Activated CD4-positive, alpha-beta T cell treated with anti-CD3 and anti-CD28 coated beads, Interleukin-10, Interleukin-2, amounts not matched to agents 100 ng/mL and 50 ng/mL, durations not matched to agents 16 hours and 8 hours (primary cell): Measurements from ENCODE around the gene HS6ST1.

Experiments
- DNase-seq: peaks from one replicate; pipeline ENCODE4 v3.0.0-alpha.2; 2020

Gene HS6ST1

DNA sequence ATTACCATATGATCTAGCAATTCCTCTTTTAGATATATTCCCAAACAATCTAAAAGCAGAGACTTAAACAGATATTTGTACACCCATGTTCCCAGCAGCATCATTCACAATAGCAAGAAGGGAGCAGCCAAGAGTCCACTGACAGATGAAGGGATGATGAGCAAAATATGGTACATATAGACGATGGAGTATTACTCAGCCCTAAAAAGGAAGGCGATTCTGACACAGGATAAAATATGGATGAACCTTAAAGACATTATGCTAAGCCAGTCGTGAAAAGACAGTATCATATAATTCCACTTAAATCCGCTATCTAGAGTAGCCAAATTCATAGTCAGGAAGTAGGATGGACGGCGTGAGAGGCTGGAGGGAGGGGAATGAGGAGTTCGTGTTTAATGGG, 20.4 kb downstream of the HS6ST1 start:
- DNase-seq = no peak

DNA sequence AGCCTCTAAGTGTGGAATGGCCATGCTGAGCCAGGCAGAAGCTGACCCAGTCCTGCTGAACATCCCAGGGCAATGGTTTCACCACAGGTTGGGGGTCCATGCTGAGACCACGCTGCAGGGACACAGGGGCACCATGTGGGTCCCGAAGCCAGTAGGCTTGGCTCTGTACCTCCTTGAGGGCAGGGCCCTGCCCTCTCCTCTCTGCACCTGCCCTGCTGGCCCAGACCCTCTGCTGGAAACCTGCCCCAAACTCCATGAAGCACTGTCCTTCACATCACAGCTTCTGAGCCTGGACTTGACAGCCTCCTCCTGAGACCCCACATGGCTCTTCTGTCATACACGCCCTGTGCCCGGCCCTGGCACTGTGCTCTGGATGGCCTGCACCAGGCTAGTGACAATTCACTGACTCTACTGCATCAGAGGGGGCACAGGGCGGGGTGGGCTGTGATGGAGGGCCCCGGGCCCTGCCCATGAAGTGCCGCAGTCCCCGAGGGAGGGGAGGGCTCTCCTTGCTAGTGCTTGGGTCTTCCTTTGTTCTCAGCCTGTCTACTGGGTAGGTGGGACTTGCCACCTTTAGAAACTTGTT, 24.7 kb downstream of the HS6ST1 start:
- no peak for DNase-seq

DNA sequence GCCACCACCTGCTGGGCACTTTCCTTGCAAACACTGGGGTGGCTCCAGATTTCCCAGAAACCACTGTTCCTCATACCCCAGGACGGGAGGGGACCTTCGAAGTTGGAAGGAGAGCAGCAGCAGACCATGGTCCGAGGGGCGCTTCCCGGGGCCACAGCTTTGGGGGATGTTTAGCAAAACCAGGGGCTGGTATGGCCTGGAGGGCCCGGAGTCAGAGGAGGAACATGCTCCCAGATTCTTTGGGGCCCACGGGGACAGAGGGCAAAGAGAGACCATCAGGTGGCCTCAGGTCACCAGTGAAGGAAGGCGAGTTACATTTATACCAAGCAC, 25.3 kb downstream of the HS6ST1 start:
- no peak for DNase-seq

DNA sequence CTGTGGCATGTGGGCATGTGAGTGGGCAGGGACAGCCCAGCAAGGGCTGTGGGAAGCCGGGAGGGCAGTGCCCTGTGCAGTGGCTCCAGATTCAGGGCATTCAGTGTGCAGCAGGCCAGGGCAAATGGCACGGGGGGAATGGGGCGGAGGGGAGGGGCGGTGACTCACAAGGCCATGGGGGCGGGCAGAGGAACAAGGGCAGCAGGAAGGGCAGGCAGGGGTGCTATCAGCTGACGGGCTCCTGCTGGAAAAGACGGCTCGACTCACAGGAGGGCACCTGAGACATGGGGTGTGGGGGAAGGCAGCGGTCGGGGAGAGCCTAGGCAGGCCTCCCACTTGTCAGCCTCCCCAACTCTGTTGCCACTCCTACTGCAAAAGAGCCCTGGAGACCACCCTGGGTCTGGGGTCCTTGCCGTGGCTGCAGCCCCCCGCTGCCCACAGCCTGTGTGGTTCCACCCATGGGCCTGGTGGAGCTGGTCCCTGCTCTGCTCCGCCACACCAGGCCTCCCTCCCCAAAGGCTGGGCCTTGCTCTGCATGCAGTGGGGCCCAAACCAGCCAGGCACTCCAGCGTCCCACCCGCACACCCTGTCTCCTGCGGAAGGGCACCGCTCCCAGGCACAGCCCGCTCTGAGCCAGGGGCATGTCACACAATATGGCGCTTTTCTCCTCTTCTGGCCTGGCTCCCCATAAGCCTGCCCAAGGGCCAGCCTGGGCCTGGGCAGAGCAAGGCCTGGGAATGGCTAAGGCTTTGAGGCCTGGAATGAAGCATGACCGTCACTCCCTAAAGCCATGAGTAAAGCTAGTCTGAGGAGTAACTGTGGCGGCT, 25.9 kb downstream of the HS6ST1 start:
- DNase-seq = no peak

DNA sequence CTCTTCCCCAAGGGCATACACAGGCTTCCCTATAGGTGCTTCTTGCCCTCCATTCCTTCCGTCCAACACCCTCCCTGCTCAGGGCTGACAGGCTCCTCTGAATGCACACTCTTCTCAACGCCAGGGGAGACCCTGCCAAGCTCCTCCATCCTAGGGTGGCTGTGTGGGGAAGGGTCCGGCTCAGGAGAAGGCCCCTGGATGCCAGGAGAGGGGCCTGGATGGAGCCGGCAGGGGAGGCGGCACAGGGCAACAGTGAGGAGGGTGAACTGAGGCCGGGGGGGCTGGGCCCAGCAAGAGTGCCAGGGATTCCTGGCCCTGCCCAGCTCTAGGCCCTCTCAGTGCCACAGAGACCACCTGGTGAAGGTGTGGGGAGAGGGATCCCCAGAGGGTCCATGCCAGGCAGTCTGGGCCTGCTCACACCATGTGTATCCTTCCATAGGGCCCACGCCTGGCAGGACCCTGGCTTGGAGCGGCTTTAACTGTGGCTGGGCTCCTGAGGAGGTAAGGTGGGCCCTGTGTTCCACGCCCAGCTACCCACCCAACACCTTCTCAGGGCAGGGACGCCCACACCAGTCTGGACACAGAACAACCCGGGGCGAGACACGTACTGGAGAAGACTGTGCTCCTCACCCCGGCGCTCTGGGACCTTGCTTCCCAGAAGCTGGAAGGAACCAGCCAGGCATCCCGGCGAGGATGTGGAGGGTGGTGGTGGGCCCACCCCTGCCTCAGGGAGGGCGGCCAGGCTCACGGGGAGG, 26.6 kb downstream of the HS6ST1 start:
- no peak for DNase-seq

DNA sequence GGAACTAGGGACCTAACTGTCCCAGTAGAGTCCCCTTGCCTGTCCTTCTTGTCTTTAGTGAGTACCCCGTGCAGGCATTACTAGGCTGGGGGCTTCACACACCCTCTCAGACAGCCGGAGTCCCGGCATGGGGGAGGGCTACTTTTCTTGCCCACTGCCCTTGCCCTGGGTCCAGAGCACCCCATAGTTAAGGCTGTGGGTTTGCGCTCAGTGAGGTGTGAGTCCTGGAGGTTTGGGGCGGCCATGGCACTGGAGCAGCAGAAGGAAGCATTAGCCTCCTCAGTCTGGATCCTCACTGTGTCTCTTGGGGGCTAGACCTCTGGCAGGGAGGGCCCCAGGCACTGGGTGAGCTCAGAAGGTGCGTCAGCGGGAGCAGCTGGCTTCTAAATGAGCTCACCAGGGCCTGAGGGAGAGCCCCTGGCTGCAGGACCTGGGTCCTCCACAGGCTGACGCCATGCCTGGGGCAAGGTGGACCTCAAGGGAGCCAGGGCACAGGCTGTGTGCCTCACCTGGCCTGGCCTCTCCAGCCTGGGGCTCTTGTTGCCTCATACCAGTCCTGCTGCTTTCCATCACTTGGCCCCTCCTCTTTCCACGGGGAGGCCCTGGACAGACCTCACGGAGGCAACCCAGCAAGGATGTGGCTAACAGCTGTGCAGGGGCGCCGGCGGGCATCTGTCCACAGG, 27.4 kb downstream of the HS6ST1 start:
- no peak for DNase-seq

DNA sequence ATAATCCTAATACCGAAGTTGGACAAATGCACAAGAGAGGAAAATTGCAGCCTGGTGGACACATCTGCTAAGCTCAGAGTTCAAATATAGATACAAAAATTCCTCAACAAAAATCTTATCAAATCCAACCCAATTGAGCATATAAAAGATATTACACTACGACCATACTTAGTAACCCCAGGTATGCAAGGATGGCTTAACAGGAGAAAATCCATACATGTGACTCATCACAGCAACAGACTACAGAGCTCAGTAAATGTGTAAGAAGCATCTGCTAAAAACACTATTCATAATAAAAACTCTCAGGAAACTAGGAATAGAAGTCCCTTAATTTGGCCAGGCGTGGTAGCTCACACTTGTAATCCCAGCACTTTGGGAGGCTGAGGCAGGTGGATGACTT, 28.3 kb downstream of the HS6ST1 start:
- no peak for DNase-seq

DNA sequence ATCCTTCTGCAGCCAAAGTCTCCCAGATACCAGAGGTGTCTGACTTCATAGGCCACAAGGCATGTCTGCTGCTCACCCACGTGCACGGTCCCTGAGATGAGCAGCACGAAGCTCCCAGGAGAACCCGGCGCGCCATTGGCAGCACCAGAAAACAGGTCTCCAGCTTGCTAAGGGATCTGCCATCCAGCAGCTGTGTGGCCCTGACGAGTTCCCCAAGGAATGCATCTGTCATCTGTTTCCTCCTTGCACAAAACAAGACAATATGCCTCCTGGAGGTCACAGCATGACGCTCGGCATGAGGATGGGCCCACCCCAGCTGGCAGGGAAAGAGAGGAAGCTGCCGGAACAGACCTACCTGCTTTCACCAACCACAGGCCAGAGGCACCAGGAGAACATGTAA, 29.2 kb downstream of the HS6ST1 start:
- no peak for DNase-seq

DNA sequence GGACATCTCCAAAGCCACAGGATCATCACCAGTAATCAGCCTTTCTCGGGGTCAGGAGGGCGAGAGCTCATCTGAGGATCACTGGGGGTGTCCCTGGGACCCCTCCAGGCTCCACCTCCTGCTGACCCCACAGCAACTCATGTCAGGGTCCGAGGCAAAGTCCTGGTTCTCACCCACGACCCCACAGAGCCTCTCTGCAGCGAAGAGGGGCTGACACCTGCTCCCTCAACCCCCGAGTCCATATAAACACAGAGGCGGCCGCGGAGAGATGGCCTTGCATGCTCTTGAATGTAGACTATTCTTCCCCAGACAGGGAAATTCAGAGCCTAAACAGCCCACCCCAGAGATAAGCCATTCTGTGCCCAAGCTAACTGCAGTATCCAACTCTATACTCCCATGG, 29.9 kb downstream of the HS6ST1 start:
- no peak for DNase-seq

DNA sequence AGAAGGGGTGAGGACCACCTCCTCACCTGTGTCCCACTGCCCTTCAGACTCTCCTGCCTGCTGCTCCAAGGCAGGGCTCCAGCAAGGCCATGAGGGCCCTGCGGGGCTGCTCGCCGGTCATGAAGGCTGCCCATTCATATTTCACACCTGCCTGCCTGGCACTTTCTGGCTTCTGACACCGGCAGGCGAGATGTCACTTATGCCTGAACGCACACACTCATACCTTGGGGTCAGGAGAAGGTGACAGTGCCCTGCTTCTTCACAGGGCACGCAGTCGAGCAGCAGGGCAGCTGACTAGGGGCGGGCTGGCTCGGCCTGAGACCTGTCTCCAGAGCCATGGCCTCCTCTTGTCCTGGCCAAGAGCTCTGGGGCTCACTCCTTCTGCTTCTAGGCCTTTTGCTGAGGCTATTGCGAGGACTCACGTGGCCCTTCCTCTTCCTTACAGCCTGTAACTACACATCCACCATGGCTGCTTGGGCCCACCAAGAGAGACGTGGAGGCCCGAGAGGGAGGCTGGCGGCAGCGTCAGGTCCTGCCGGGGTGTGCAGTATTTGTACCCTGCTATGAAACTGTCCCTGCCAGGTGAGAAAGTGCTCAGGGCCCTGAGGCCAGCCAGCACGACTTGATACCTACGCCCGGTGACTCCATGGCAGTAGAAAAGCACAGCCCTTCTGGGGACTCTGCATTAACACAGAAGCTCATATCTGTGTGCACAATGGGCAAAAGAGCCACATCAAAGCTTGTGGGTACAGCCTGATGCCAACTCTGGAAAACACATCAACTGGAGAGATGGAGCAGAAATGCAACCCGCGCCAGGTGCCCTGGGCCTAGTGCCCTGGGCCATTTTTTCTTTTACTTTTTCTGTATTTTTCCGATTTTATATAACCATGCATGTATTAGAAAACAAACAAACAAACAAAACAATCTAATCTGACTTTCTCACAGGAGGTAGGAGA, 30.6 kb downstream of the HS6ST1 start:
- no peak for DNase-seq

DNA sequence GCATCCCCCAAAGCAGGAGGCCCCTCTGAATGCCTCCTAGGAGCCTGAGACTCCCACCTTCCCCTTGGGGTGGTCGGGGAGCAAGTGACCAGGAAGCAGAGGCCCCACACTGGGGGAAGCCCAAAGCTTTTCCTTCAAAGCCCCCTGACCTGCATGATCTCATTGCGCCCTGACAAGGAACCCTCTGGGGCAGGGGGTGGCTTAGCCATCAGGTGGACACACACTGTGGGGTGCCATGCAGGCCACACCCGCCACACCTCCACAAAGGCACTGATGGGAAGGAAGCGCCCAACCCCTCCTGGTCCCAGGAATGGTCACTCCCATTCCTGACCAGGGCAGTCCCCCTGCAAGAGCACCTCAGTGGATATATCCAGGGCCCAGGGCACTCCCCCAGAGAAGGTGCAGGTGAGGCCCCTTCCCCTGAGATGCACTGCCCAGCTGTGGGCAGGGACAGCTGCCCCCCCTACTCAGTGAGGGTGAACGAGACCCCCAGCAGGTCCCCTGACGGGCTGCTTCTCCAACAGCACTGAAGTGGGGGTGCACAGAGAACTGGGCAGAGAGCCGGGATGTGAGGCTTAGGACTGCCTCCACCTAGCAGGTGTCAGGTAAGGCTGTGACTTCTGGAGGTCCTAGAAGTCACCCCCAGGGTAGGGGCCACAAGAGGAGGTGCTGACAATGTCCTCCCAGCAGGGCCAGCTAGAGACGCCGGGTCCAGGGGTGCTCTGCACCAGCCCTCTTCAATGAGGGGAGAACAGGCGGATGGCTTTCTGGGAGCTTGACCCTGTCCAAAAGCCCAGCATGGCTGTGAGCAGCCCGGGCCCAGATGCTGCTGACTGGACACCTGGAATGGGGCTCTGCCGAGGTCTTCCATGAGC, 31.5 kb downstream of the HS6ST1 start:
- no peak for DNase-seq

DNA sequence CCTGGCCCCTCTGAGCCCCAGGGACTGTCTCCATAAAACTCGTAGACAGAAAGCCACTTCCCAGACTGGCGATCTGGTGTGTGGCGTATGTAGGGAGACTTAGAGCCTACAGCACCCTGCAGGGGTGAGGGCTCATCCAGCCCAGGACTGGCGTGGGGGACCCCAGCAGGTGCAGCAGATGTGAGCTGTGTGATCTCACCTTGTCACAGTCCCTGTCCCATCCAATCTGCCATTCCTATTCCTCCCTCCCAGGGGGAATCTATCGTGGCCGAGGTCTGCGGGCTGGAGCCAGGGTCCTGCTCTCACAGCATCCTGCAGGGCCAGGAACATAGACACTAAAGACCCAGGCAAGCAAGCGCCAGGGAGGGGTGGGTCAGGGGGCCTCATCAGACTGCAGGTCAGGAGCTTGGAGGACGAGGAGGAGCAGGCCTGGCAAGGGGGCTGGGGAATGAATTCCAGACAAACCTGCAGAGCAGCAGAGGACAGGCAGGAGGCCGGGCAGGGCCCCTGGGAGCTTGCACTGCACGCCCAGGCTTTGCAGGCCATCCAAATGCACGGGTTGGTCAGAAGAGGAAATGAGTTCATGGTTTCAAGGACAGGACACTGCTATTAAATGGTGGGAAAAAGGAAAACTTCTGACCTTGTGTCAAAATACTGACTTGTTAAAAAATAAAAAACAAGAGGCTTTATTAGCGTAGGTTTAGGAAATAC, 32.5 kb downstream of the HS6ST1 start:
- DNase-seq = no peak

DNA sequence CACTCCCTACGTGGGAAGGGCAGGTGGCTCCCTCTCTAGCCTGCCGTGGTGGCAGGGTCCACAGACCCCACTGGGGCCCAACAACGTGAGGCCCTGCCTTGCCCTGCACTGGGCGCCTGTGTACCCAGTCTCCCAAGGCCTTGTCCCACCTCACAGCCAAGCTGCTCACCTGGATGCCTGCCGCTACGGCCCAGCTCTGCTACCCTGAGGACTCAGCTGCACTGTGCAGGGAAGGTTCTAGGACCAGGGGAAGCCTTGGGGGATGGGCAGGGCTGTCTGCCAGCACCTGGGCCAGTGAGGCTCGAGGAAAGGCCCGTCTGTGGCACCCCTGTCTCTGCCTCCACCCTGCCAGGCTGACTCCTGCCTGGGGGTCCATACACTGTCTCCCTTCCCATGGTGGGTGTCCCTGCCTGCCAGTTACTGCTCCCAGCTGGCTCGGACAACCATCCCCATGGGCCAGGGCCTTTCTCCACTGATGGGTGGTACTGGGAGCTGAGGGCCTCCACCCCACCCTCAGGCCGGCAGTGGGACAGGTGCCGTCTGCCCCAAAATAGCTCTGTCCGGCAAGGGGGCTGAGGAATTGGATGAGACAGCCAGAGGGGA, 33.2 kb downstream of the HS6ST1 start:
- DNase-seq = no peak

DNA sequence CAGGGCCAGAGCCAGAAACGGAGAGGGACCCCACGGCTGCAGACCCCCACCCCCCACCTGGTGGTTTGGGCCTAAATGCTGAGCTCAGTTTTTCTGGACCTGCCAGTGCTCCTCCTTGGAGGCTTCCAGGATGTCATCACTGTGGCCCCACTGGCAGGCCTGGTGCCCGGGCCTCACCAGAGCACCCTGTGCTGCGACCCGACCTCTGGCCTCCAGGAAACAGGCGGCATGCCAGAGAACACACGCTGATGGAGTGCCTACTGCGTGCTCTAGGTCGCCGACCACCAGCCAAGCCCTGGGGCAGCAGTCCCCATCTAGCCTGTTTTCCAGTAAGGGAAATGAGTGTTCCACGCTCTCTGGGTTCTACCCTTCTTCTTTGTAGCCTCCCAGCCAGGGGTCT, 33.8 kb downstream of the HS6ST1 start:
- no peak for DNase-seq

DNA sequence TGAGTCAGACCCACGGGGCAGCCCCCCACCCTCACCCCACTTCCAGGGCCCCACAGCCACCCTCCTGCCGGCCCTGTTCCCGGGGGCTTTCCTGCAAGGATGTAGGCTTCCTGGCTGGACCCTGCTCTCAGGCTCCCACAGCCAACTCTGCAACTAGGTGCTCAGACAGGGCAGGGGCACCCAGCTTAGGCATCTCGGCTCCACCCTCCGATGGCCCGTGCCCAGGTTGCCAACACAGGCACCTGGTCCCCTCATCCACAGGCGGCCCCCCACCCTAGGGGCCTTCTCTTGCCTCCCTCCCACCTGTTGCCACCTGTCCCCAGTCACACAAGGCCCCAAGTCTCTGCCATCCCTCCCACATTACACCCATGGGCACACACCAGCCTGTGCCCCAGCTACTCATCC, 34.6 kb downstream of the HS6ST1 start:
- DNase-seq = no peak

DNA sequence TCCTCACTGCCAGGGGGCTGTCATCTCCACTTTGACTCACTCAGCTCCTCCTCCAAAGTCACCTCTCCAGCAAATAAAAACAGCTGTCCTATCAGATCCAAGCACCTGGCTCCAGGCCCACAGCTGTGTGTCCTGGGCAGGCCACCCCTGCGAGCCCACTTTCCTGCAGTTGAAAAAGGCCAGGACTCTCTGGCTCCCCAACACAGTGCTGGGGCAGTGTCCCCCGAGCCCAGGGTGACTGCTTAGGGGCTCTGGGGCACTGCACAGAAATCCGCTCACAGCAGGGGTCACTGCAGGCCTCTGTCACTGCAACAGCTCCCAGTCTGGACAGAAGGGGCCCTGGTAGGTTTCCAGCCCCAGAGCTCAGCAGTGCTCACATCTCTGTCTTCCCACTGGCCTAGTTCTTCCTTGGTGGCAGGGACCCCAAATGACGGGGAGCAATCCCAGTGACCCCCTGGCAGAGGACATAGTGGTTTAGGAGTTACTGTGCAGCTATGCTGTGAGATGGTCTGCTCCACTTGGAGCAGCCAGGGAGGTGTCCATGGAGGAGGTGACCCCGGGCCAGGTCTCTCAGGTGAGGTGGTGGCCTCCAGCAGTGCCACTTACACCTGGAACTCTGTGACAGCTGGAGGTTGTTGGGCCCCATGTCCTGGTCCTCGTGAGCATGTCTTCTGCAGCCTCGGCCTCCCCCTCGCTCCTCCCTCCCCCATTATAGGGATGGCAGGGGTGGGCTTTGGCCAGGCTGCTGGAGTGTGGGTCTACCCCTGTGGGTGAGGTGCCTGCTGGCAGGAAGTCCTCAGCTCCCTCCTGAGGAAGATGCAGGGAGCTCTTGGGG, 35.5 kb downstream of the HS6ST1 start:
- DNase-seq = no peak

DNA sequence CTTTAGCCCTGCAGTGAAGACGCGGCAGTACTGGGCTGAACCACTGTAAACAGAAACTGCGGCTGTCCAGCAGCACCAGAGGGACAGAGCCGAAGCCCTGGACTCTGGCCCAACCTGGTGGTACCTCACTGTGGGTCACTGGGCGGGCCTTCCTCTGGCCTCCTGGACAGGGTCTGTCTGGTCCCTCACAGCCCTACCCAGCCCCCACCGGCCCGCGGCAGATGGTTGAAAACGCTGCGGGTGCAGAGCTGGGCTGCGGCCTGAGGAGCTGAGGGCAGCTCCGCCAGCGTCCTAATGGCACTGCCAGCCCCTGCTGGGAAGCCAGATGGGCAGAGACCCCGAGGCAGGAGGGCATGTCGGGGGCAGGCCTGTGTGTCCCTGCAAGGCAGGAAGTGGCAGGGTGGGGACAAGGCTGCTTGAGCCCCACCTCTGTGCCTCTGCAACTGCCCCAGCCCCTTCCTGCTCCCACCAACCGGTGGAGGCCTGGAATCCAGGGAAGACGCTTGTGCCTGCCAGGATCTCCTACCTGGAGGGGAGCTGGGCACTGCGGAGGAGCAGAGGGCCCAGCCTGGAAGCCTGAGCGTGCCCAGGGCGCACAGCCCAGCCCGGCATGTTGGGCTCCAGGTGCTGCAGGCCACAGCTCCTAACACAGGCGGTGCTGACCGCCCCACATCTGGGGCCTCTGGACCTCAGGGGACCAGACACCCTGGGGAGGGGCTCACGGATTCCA, 36.3 kb downstream of the HS6ST1 start:
- no peak for DNase-seq

DNA sequence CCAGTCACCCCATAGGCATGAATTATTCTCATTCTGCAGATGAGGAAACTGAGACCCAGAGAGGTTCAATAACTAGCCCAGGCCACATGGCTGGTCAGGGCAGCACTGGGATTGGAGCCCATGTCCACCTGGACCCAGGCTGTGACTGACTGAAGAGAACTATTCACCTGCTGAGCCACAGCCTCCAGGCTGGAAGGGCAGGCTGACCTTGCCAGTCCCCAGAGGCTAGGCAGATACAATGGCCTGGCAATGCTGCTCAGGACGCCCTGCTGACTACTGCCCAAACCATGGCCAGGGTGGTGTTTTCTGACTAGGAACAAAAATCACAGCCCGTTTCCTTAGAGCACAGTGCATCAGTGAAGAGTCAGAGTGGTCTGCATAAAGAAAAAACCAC, 36.8 kb downstream of the HS6ST1 start:
- DNase-seq = no peak

DNA sequence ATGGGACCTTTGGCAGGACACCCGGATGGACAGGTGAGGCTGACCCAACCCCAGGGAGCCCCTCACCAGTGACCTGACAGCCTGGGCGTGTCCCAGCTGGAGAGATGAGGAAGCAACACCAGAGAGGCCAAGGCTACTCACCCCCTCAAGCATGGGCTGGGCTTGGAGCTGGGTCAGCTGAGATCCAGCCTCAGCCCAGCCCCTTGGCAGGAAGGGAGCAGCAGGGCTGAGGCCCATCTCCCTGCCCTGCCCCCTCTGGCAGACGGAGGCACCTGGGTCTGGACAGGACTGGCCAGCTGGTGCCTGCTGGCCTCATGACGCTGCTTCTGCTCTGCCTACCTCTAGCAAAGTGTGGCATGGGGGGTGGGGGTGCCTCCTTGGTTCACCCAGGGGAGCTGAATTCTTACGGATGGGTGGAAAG, 37.8 kb downstream of the HS6ST1 start:
- no peak for DNase-seq
